PC-3 (cell line): ENCODE measurements around the gene SMIM17.

Experiments
- CTCF ChIP-seq: fragments of 300-600 bp; sonication (generic); conservative IDR thresholded peaks from 2 replicates; pipeline ENCODE4 v1.5.1; 2017; ENCODE audit warnings: antibody characterized with exemption, low read depth, mild to moderate bottlenecking, low read length
- EZH2 ChIP-seq: fragments of 300-600 bp; sonication (generic); IDR thresholded peaks from one replicate; pipeline ENCODE4 v1.6.1; 2017; ENCODE audit warnings: antibody characterized with exemption, mild to moderate bottlenecking, low read length; ENCODE audit not compliant: unreplicated experiment

GRCh38 chr19:56603829-56604228 lies 39.1 kb upstream of the SMIM17 start:
- no peak for TF ChIP-seq CTCF
- TF ChIP-seq EZH2, result no peak
